Activated naive CD8-positive, alpha-beta T cell treated with anti-CD3 and anti-CD28 coated beads, Interleukin-2, amount 50 U/mL, for 24 hours (primary cell): Measurements from ENCODE around the gene CHTF18.
A peak's percentile ranks its signal among the peaks of the same experiment; 100 is the strongest.

Experiments used
- ATAC-seq: fragments of 150-1000 bp; cut with Tn5 transposase; one replicate; pipeline ENCODE4 v1.10.0; 2021
- DNase-seq: peaks from one replicate; pipeline ENCODE4 v3.0.0; 2021
- H3K27ac Mint-ChIP-seq: one replicate; pipeline ENCODE4 v1.8.0; 2021; ENCODE audit warnings: mild to moderate bottlenecking, mixed read lengths
- H3K27me3 Mint-ChIP-seq: one replicate; pipeline ENCODE4 v1.8.0; 2021; ENCODE audit warnings: mixed read lengths
- H3K36me3 Mint-ChIP-seq: one replicate; pipeline ENCODE4 v1.8.0; 2021; ENCODE audit warnings: low read depth, mixed read lengths
- H3K4me1 Mint-ChIP-seq: one replicate; pipeline ENCODE4 v1.8.0; 2021; ENCODE audit warnings: mixed read lengths
- H3K4me3 Mint-ChIP-seq: one replicate; pipeline ENCODE4 v1.8.0; 2021; ENCODE audit warnings: mild to moderate bottlenecking, moderate library complexity, mixed read lengths
- H3K9me3 Mint-ChIP-seq: one replicate; pipeline ENCODE4 v1.8.0; 2021; ENCODE audit warnings: mixed read lengths

The CHTF18 gene

GRCh38 chr16:799111-799947 lies 10.9 kb downstream of the CHTF18 start:
- DNase-seq (no peak), ATAC-seq (no peak)
- no peaks in the 10 kb centered on the region for H3K4me1 Mint-ChIP-seq
- H3K27ac Mint-ChIP-seq: no peak overlapping the region
- H3K4me3 Mint-ChIP-seq: no peak overlapping the region
- peaks cover 2% of the 10 kb centered on the region for H3K27me3 Mint-ChIP-seq
- H3K36me3 Mint-ChIP-seq: peaks cover 10% of the 10 kb centered on the region
- no peaks in the 10 kb centered on the region for H3K9me3 Mint-ChIP-seq

- ATAC-seq: no peak
- Mint-ChIP-seq H3K9me3 (no peaks in the 10 kb centered on the region), H3K4me3 (no peak within 1 kb of the TSS), H3K36me3 (peaks cover 10% of the 10 kb centered on the region), H3K4me1 (no peaks in the 10 kb centered on the region), H3K27ac (no peak within 1 kb of the TSS), H3K27me3 (peaks cover 2% of the 10 kb centered on the region)
- no peak for DNase-seq
These were observed 11.8 kb downstream of the CHTF18 start, which contains the start of gene GNG13 for GRCh38 chr16:799948-800833. Gene GNG13 (minus strand): TSS chr16:800734. CDS start chr16:799077, 1,657 bp downstream.

- Mint-ChIP-seq H3K4me1 (peaks cover under 1% of the 10 kb centered on the region), H3K4me3 (no peak overlapping the region), H3K36me3 (peaks cover 10% of the 10 kb centered on the region), H3K27me3 (peaks cover 2% of the 10 kb centered on the region), H3K9me3 (no peaks in the 10 kb centered on the region), H3K27ac (no peak overlapping the region)
- DNase-seq (no peak), ATAC-seq (peak; percentile 5)
These were observed 12.6 kb downstream of the CHTF18 start for GRCh38 chr16:800834-801511.

- DNase-seq (no peak), ATAC-seq (peak; percentile 7)
- Mint-ChIP-seq H3K27ac (no peak overlapping the region), H3K4me1 (peaks cover 3% of the 10 kb centered on the region), H3K36me3 (peaks cover 7% of the 10 kb centered on the region), H3K27me3 (peaks cover 2% of the 10 kb centered on the region), H3K4me3 (no peak overlapping the region), H3K9me3 (no peaks in the 10 kb centered on the region)
These were observed 13.4 kb downstream of the CHTF18 start for GRCh38 chr16:801584-802363.

- Mint-ChIP-seq H3K9me3 (no peaks in the 10 kb centered on the region), H3K27ac (no peak overlapping the region), H3K4me3 (no peak overlapping the region), H3K27me3 (peaks cover 2% of the 10 kb centered on the region), H3K36me3 (peaks cover 6% of the 10 kb centered on the region), H3K4me1 (peaks cover 3% of the 10 kb centered on the region)
- ATAC-seq (no peak), DNase-seq (no peak)
These were observed 14.0 kb downstream of the CHTF18 start for GRCh38 chr16:802461-802860.

- peaks cover 2% of the 10 kb centered on the region for H3K27me3 Mint-ChIP-seq
- H3K4me1 Mint-ChIP-seq: peaks cover 7% of the 10 kb centered on the region
- H3K36me3 Mint-ChIP-seq: peaks cover 3% of the 10 kb centered on the region
- no peaks in the 10 kb centered on the region for H3K9me3 Mint-ChIP-seq
- H3K4me3 Mint-ChIP-seq: no peak overlapping the region
- ATAC-seq (no peak), DNase-seq (no peak)
- H3K27ac Mint-ChIP-seq: no peak overlapping the region
These were observed 14.7 kb downstream of the CHTF18 start for GRCh38 chr16:802914-803753.

GRCh38 chr16:803754-804080 lies 15.3 kb downstream of the CHTF18 start:
- Mint-ChIP-seq H3K4me1 (peaks cover 12% of the 10 kb centered on the region), H3K27me3 (peaks cover 2% of the 10 kb centered on the region), H3K36me3 (no peaks in the 10 kb centered on the region), H3K9me3 (no peaks in the 10 kb centered on the region), H3K4me3 (no peak overlapping the region), H3K27ac (no peak overlapping the region)
- DNase-seq (no peak), ATAC-seq (no peak)

- H3K4me3 Mint-ChIP-seq: no peak overlapping the region
- H3K27ac Mint-ChIP-seq: no peak overlapping the region
- ATAC-seq: no peak
These were observed 16.0 kb downstream of the CHTF18 start for GRCh38 chr16:804193-805048.

GRCh38 chr16:805474-805873 lies 17.1 kb downstream of the CHTF18 start:
- Mint-ChIP-seq H3K36me3 (no peaks in the 10 kb centered on the region), H3K27me3 (no peaks in the 10 kb centered on the region), H3K4me1 (peaks cover 12% of the 10 kb centered on the region), H3K4me3 (no peak overlapping the region), H3K27ac (no peak overlapping the region), H3K9me3 (no peaks in the 10 kb centered on the region)
- DNase-seq: no peak
- ATAC-seq: no peak

More at GRCh38 chr16:804193-805048, 16.0 kb downstream of the CHTF18 start:
- Mint-ChIP-seq H3K4me1 (peaks cover 12% of the 10 kb centered on the region), H3K36me3 (no peaks in the 10 kb centered on the region), H3K27me3 (no peaks in the 10 kb centered on the region), H3K9me3 (no peaks in the 10 kb centered on the region)
- DNase-seq: no peak

GRCh38 chr16:807347-808084 lies 19.1 kb downstream of the CHTF18 start:
- Mint-ChIP-seq H3K27me3 (peaks cover 5% of the 10 kb centered on the region), H3K27ac (peak overlapping the region; percentile 94), H3K36me3 (no peaks in the 10 kb centered on the region), H3K4me1 (peaks cover 12% of the 10 kb centered on the region), H3K9me3 (no peaks in the 10 kb centered on the region), H3K4me3 (peak overlapping the region; percentile 95)
- ATAC-seq (peak; percentile 87), DNase-seq (peak; percentile 89)

GRCh38 chr16:808085-808386 lies 19.6 kb downstream of the CHTF18 start:
- peaks cover 8% of the 10 kb centered on the region for H3K27me3 Mint-ChIP-seq
- no peaks in the 10 kb centered on the region for H3K9me3 Mint-ChIP-seq
- peak overlapping the region; percentile 95 for H3K4me3 Mint-ChIP-seq
- DNase-seq: no peak
- ATAC-seq: no peak
- H3K36me3 Mint-ChIP-seq: no peaks in the 10 kb centered on the region
- peaks cover 12% of the 10 kb centered on the region for H3K4me1 Mint-ChIP-seq
- H3K27ac Mint-ChIP-seq: peak overlapping the region; percentile 94

- H3K9me3 Mint-ChIP-seq: no peaks in the 10 kb centered on the region
- peaks cover 16% of the 10 kb centered on the region for H3K27me3 Mint-ChIP-seq
- H3K4me1 Mint-ChIP-seq: peaks cover 7% of the 10 kb centered on the region
- DNase-seq (peak; percentile 66), ATAC-seq (peak; percentile 67)
- H3K27ac Mint-ChIP-seq: no peak overlapping the region
- H3K4me3 Mint-ChIP-seq: no peak overlapping the region
- no peaks in the 10 kb centered on the region for H3K36me3 Mint-ChIP-seq
These were observed 24.9 kb downstream of the CHTF18 start for GRCh38 chr16:813204-813915.
